ENCODE results near the gene SLC4A5. TPM values are rescaled to one million over a fixed set of nuclear protein-coding genes. Genes with fewer than 3 reads are reported as not detected.
"Not testable (repeated sequence)": the region's sequence is repeated elsewhere in the genome, so short reads cannot be mapped to it uniquely, and the experiment has no call there.

SLC4A5 gene
- total RNA-seq, 2 donors from 2014 or later: 2.2 to 4.4 TPM

- H3K4me1 Mint-ChIP-seq: peaks cover 4% of the 10 kb centered on the region
- no peaks in the 10 kb centered on the region for H3K9me3 Mint-ChIP-seq
- no peak for ATAC-seq (replicated peaks)
- no peak overlapping the region for H3K27ac Mint-ChIP-seq
- H3K36me3 Mint-ChIP-seq (ENCODE audit: low read depth): no peaks in the 10 kb centered on the region
- H3K27me3 Mint-ChIP-seq: no peaks in the 10 kb centered on the region
- no peak overlapping the region for H3K4me3 Mint-ChIP-seq
Observed at GRCh38 chr2:74253306-74253970, 89.8 kb downstream of the SLC4A5 start.

GRCh38 chr2:74252862-74253261 is 90.4 kb downstream of the SLC4A5 start:
- no peak overlapping the region for H3K4me3 Mint-ChIP-seq
- no peaks in the 10 kb centered on the region for H3K9me3 Mint-ChIP-seq
- ATAC-seq (replicated peaks): no peak
- H3K4me1 Mint-ChIP-seq: peaks cover 4% of the 10 kb centered on the region
- H3K27ac Mint-ChIP-seq: no peak overlapping the region
- no peaks in the 10 kb centered on the region for H3K27me3 Mint-ChIP-seq
- no peaks in the 10 kb centered on the region for H3K36me3 Mint-ChIP-seq (ENCODE audit: low read depth)

GRCh38 chr2:74252036-74252435 is 91.2 kb downstream of the SLC4A5 start:
- Mint-ChIP-seq H3K9me3 (no peaks in the 10 kb centered on the region), H3K4me1 (peaks cover 4% of the 10 kb centered on the region), H3K27me3 (no peaks in the 10 kb centered on the region), H3K36me3 (ENCODE audit: low read depth) (no peaks in the 10 kb centered on the region), H3K27ac (no peak overlapping the region), H3K4me3 (no peak overlapping the region)
- no peak for ATAC-seq (replicated peaks)

GRCh38 chr2:74250189-74250631 is 93.0 kb downstream of the SLC4A5 start:
- Mint-ChIP-seq H3K9me3 (no peaks in the 10 kb centered on the region), H3K4me3 (no peak overlapping the region), H3K27ac (no peak overlapping the region), H3K36me3 (ENCODE audit: low read depth) (no peaks in the 10 kb centered on the region), H3K27me3 (no peaks in the 10 kb centered on the region), H3K4me1 (peaks cover 4% of the 10 kb centered on the region)
- ATAC-seq (replicated peaks): peak; percentile 77

- no peak for ATAC-seq (replicated peaks)
- Mint-ChIP-seq H3K9me3 (no peaks in the 10 kb centered on the region), H3K4me1 (peaks cover 4% of the 10 kb centered on the region), H3K27ac (peak overlapping the region; percentile 1), H3K27me3 (no peaks in the 10 kb centered on the region), H3K36me3 (ENCODE audit: low read depth) (no peaks in the 10 kb centered on the region), H3K4me3 (no peak overlapping the region)
Observed at GRCh38 chr2:74249406-74250122, 93.7 kb downstream of the SLC4A5 start.

GRCh38 chr2:74246496-74247195 is 96.6 kb downstream of the SLC4A5 start:
- no peak for ATAC-seq (replicated peaks)
- Mint-ChIP-seq H3K4me3 (no peak overlapping the region), H3K9me3 (no peaks in the 10 kb centered on the region), H3K36me3 (ENCODE audit: low read depth) (no peaks in the 10 kb centered on the region), H3K27ac (peak overlapping the region; percentile 11), H3K27me3 (no peaks in the 10 kb centered on the region), H3K4me1 (peaks cover 4% of the 10 kb centered on the region)

- H3K36me3 Mint-ChIP-seq (ENCODE audit: low read depth): no peaks in the 10 kb centered on the region
- H3K4me1 Mint-ChIP-seq: no peaks in the 10 kb centered on the region
- ATAC-seq (replicated peaks): no peak
- H3K27me3 Mint-ChIP-seq: no peaks in the 10 kb centered on the region
- no peaks in the 10 kb centered on the region for H3K9me3 Mint-ChIP-seq
- H3K4me3 Mint-ChIP-seq: no peak overlapping the region
- H3K27ac Mint-ChIP-seq: no peak overlapping the region
Observed at GRCh38 chr2:74244286-74244685, 98.9 kb downstream of the SLC4A5 start.

GRCh38 chr2:74242354-74243071 is 100.7 kb downstream of the SLC4A5 start:
- Mint-ChIP-seq H3K4me3 (no peak overlapping the region), H3K4me1 (no peaks in the 10 kb centered on the region), H3K9me3 (no peaks in the 10 kb centered on the region), H3K27ac (peak overlapping the region; percentile 67), H3K36me3 (ENCODE audit: low read depth) (no peaks in the 10 kb centered on the region), H3K27me3 (no peaks in the 10 kb centered on the region)
- ATAC-seq (replicated peaks): no peak

GRCh38 chr2:74239346-74239745 is 103.9 kb downstream of the SLC4A5 start:
- no peaks in the 10 kb centered on the region for H3K4me1 Mint-ChIP-seq
- no peaks in the 10 kb centered on the region for H3K27me3 Mint-ChIP-seq
- ATAC-seq (replicated peaks): no peak
- no peak overlapping the region for H3K4me3 Mint-ChIP-seq
- H3K36me3 Mint-ChIP-seq (ENCODE audit: low read depth): no peaks in the 10 kb centered on the region
- H3K27ac Mint-ChIP-seq: no peak overlapping the region
- H3K9me3 Mint-ChIP-seq: no peaks in the 10 kb centered on the region

GRCh38 chr2:74238879-74239278 is 104.3 kb downstream of the SLC4A5 start:
- Mint-ChIP-seq H3K36me3 (ENCODE audit: low read depth) (no peaks in the 10 kb centered on the region), H3K27me3 (no peaks in the 10 kb centered on the region), H3K27ac (no peak overlapping the region), H3K4me1 (no peaks in the 10 kb centered on the region), H3K4me3 (no peak overlapping the region), H3K9me3 (no peaks in the 10 kb centered on the region)
- ATAC-seq (replicated peaks): no peak

GRCh38 chr2:74235041-74235440 is 108.2 kb downstream of the SLC4A5 start:
- no peaks in the 10 kb centered on the region for H3K9me3 Mint-ChIP-seq
- no peak for ATAC-seq (replicated peaks)
- H3K27ac Mint-ChIP-seq: no peak overlapping the region
- no peaks in the 10 kb centered on the region for H3K4me1 Mint-ChIP-seq
- H3K4me3 Mint-ChIP-seq: no peak overlapping the region
- H3K36me3 Mint-ChIP-seq (ENCODE audit: low read depth): no peaks in the 10 kb centered on the region
- no peaks in the 10 kb centered on the region for H3K27me3 Mint-ChIP-seq

- Mint-ChIP-seq H3K4me3 (no peak overlapping the region), H3K4me1 (no peaks in the 10 kb centered on the region), H3K9me3 (no peaks in the 10 kb centered on the region), H3K36me3 (ENCODE audit: low read depth) (no peaks in the 10 kb centered on the region), H3K27ac (peak overlapping the region; percentile 36), H3K27me3 (no peaks in the 10 kb centered on the region)
- no peak for ATAC-seq (replicated peaks)
Observed at GRCh38 chr2:74233648-74234047, 109.6 kb downstream of the SLC4A5 start.

- ATAC-seq (replicated peaks): no peak
- H3K27ac Mint-ChIP-seq: no peak overlapping the region
- no peaks in the 10 kb centered on the region for H3K9me3 Mint-ChIP-seq
- no peak overlapping the region for H3K4me3 Mint-ChIP-seq
- H3K36me3 Mint-ChIP-seq (ENCODE audit: low read depth): no peaks in the 10 kb centered on the region
- H3K4me1 Mint-ChIP-seq: no peaks in the 10 kb centered on the region
- no peaks in the 10 kb centered on the region for H3K27me3 Mint-ChIP-seq
Observed at GRCh38 chr2:74232426-74232825, 110.8 kb downstream of the SLC4A5 start.

- H3K4me1 Mint-ChIP-seq; H3K27me3 Mint-ChIP-seq; H3K4me3 Mint-ChIP-seq; H3K9me3 Mint-ChIP-seq; ATAC-seq (replicated peaks); H3K36me3 Mint-ChIP-seq (ENCODE audit: low read depth): not testable (repeated sequence)
- H3K27ac Mint-ChIP-seq: peak overlapping the region; percentile 54
Observed at GRCh38 chr2:74229865-74230264, 113.4 kb downstream of the SLC4A5 start.
